GM23338 (cell line): Measurements from ENCODE around the gene LYRM2. TPM values are rescaled to one million over a fixed set of nuclear protein-coding genes. Genes with fewer than 3 reads are reported as not detected.

Experiments used
- ATAC-seq: fragments of 200-7000 bp; cut with Tn5 transposase; 3 replicates; pipeline ENCODE4 v1.9.1; 2020
- DNase-seq: peaks from one replicate; pipeline ENCODE4 v3.0.0-alpha.2; 2015; ENCODE audit warnings: low spot score
- H2AFZ ChIP-seq: fragments of 200-600 bp; sonication (generic); 2 replicates; pipeline ENCODE4 v1.8.0; 2016; ENCODE audit warnings: antibody characterized with exemption, mild to moderate bottlenecking, moderate library complexity
- H3F3A ChIP-seq: fragments of 200-600 bp; sonication (generic); replicated peaks from 2 replicates; pipeline ENCODE4 v1.8.0; 2017; ENCODE audit warnings: antibody characterized with exemption, mixed run types, low read depth
- H3K27ac ChIP-seq: fragments of 200-600 bp; sonication (generic); 2 replicates; pipeline ENCODE4 v1.6.1; 2016; ENCODE audit warnings: low read depth
- H3K27me3 ChIP-seq: fragments of 200-600 bp; sonication (generic); 2 replicates; pipeline ENCODE4 v1.8.0; 2016; ENCODE audit warnings: mild to moderate bottlenecking, mixed run types, moderate library complexity; ENCODE audit not compliant: insufficient read depth
- H3K36me3 ChIP-seq: fragments of 200-600 bp; sonication (generic); 2 replicates; pipeline ENCODE4 v1.8.0; 2016; ENCODE audit warnings: mild to moderate bottlenecking; ENCODE audit not compliant: insufficient read depth
- H3K4me1 ChIP-seq: fragments of 200-600 bp; sonication (generic); 2 replicates; pipeline ENCODE4 v1.8.0; 2016; ENCODE audit warnings: mild to moderate bottlenecking, moderate library complexity; ENCODE audit not compliant: insufficient read depth
- H3K4me2 ChIP-seq: fragments of 200-600 bp; sonication (generic); 2 replicates; pipeline ENCODE4 v1.7.1; 2017; ENCODE audit warnings: mixed run types
- H3K4me3 ChIP-seq: fragments of 200-600 bp; sonication (generic); 2 replicates; pipeline ENCODE4 v1.6.1; 2016; ENCODE audit warnings: mixed run types
- H3K79me2 ChIP-seq: fragments of 200-600 bp; sonication (generic); replicated peaks from 2 replicates; pipeline ENCODE4 v1.8.0; 2017; ENCODE audit warnings: mild to moderate bottlenecking; ENCODE audit not compliant: insufficient read depth
- H3K9me2 ChIP-seq: fragments of 200-600 bp; sonication (generic); 2 replicates; pipeline ENCODE4 v1.8.0; 2017; ENCODE audit not compliant: insufficient read depth
- H4K20me1 ChIP-seq: fragments of 200-600 bp; sonication (generic); replicated peaks from 2 replicates; pipeline ENCODE4 v1.8.0; 2017; ENCODE audit warnings: mild to moderate bottlenecking; ENCODE audit not compliant: insufficient read depth
- H3K27ac Mint-ChIP-seq: 2 replicates; pipeline ENCODE4 v1.8.0; 2020; ENCODE audit warnings: inconsistent platforms, mild to moderate bottlenecking, moderate library complexity, mixed read lengths
- H3K27me3 Mint-ChIP-seq: 3 replicates; pipeline ENCODE4 v1.8.0; 2022; ENCODE audit warnings: low read depth, mild to moderate bottlenecking, moderate library complexity, mixed read lengths, inconsistent platforms; ENCODE audit not compliant: insufficient read depth, poor library complexity
- H3K36me3 Mint-ChIP-seq: 3 replicates; pipeline ENCODE4 v1.8.0; 2021; ENCODE audit warnings: low read depth, mild to moderate bottlenecking, inconsistent platforms, moderate library complexity, mixed read lengths
- H3K4me1 Mint-ChIP-seq: 3 replicates; pipeline ENCODE4 v1.8.0; 2020; ENCODE audit warnings: mild to moderate bottlenecking, inconsistent platforms, mixed read lengths
- H3K4me3 Mint-ChIP-seq: 3 replicates; pipeline ENCODE4 v1.8.0; 2021; ENCODE audit warnings: moderate library complexity, mild to moderate bottlenecking, inconsistent platforms, mixed read lengths
- H3K9me3 Mint-ChIP-seq: 3 replicates; pipeline ENCODE4 v1.8.0; 2020; ENCODE audit warnings: moderate library complexity, mild to moderate bottlenecking, inconsistent platforms, mixed read lengths
- CREB1 ChIP-seq: fragments of 250-450 bp; sonication (Bioruptor Pico); IDR thresholded peaks from 2 replicates; pipeline ENCODE4 v1.5.0; 2020; ENCODE audit warnings: low read depth, mild to moderate bottlenecking, moderate library complexity
- CTCF ChIP-seq, 2 experiments: fragments of 200-600 bp in 1 of 2; sonication (generic) in 1 of 2; conservative IDR thresholded peaks; 2 replicates each; pipeline versions ENCODE4 v1.5.1 to v1.6.1; 2016 to 2017; ENCODE audit warnings: antibody characterized with exemption in 2 of 2, low read depth in 2 of 2, mild to moderate bottlenecking in 2 of 2, moderate library complexity in 1 of 2
- ETS1 ChIP-seq: IDR thresholded peaks from 2 replicates; pipeline ENCODE4 v1.6.1; 2016; ENCODE audit warnings: antibody characterized with exemption
- EZH2 ChIP-seq: fragments of 200-600 bp; sonication (generic); IDR thresholded peaks from one replicate; pipeline ENCODE4 v1.8.0; 2017; ENCODE audit warnings: antibody characterized with exemption, mild to moderate bottlenecking, low read depth; ENCODE audit not compliant: unreplicated experiment
- EZH2phosphoT487 ChIP-seq: fragments of 200-600 bp; sonication (generic); IDR thresholded peaks from one replicate; pipeline ENCODE4 v1.8.1; 2018; ENCODE audit warnings: antibody characterized with exemption; ENCODE audit not compliant: unreplicated experiment
- JUNB ChIP-seq: IDR thresholded peaks from one replicate; pipeline ENCODE4 v1.6.1; 2016; ENCODE audit warnings: antibody characterized with exemption; ENCODE audit not compliant: unreplicated experiment
- NANOG ChIP-seq: IDR thresholded peaks from 2 replicates; pipeline ENCODE4 v1.6.1; 2016; ENCODE audit warnings: antibody characterized with exemption, borderline replicate concordance
- POLR2AphosphoS5 ChIP-seq: IDR thresholded peaks from 2 replicates; pipeline ENCODE4 v1.6.1; 2016; ENCODE audit warnings: antibody characterized with exemption, low read depth
- REST ChIP-seq: IDR thresholded peaks from one replicate; pipeline ENCODE4 v1.6.1; 2018; ENCODE audit warnings: antibody characterized with exemption; ENCODE audit not compliant: unreplicated experiment
- STAT1 ChIP-seq: IDR thresholded peaks from one replicate; pipeline ENCODE4 v1.6.1; 2016; ENCODE audit warnings: antibody characterized with exemption; ENCODE audit not compliant: unreplicated experiment
- ZNF114 ChIP-seq: fragments of 250-450 bp; sonication (Bioruptor Pico); IDR thresholded peaks from 2 replicates; pipeline ENCODE4 v1.5.0; 2020; ENCODE audit warnings: mild to moderate bottlenecking, moderate library complexity
- ZNF331 ChIP-seq: fragments of 250-450 bp; sonication (Bioruptor Pico); IDR thresholded peaks from 2 replicates; pipeline ENCODE4 v1.5.0; 2020; ENCODE audit warnings: low read depth, mild to moderate bottlenecking, moderate library complexity
- ZNF462 ChIP-seq: fragments of 250-450 bp; sonication (Bioruptor Pico); IDR thresholded peaks from 2 replicates; pipeline ENCODE4 v1.5.0; 2020; ENCODE audit warnings: mild to moderate bottlenecking, moderate library complexity
- polyA plus RNA-seq: library from polyadenylated mRNA; unstranded; fragments of >200 nt; fragmentation: Nextera tagmentation; extraction: Ambion mirVana; gene quantifications from 2 replicates; pipeline ENCODE4 v1.2.1, GENCODE V29; 2016
- total RNA-seq: library from RNA; depleted of rRNA; stranded (reverse); fragments of >200 nt; shearing (Covaris generic); gene quantifications from 2 replicates; pipeline ENCODE4 v1.2.3, GENCODE V29; 2014

LYRM2 gene
- total and polyA plus RNA-seq, 2 experiments from 2014 or later, result 20.3 to 67.3 TPM

GRCh38 chr6:89527634-89528033 is 110.9 kb downstream of the LYRM2 start:
- no peaks in the 10 kb centered on the region for H4K20me1 ChIP-seq
- no peak overlapping the region for H3K4me3 Mint-ChIP-seq
- H2AFZ ChIP-seq, result no peak overlapping the region
- H3K36me3 ChIP-seq, result no peaks in the 10 kb centered on the region
- ATAC-seq (no peak), DNase-seq (no peak)
- no peak overlapping the region for H3K4me3 ChIP-seq
- H3K9me3 Mint-ChIP-seq, result no peaks in the 10 kb centered on the region
- no peaks in the 10 kb centered on the region for H3K79me2 ChIP-seq
- no peaks in the 10 kb centered on the region for H3K36me3 Mint-ChIP-seq
- no peak for TF ChIP-seq JUNB
- TF ChIP-seq EZH2phosphoT487, result no peak
- TF ChIP-seq EZH2, result no peak
- no peak for TF ChIP-seq CTCF (conservative IDR thresholded peaks at IDR 0.05; ENCODE audit: low read depth in 2 of 2)
- TF ChIP-seq POLR2AphosphoS5, result no peak
- TF ChIP-seq STAT1, result no peak
- TF ChIP-seq REST, result no peak
- no peak for TF ChIP-seq NANOG
- TF ChIP-seq ZNF114 (CRISPR knock-in tag), result no peak
- no peak for TF ChIP-seq ETS1
- TF ChIP-seq ZNF462 (CRISPR knock-in tag), result no peak
- no peak for TF ChIP-seq ZNF331 (CRISPR knock-in tag)
- TF ChIP-seq CREB1 (CRISPR knock-in tag), result no peak
- H3K9me2 ChIP-seq, result no peaks in the 10 kb centered on the region; the same call in 1 of the 2 replicates
- no peaks in the 10 kb centered on the region for H3F3A ChIP-seq
- H3K27ac Mint-ChIP-seq, result no peak overlapping the region
- no peak overlapping the region for H3K27ac ChIP-seq
- no peaks in the 10 kb centered on the region for H3K4me1 ChIP-seq
- no peaks in the 10 kb centered on the region for H3K4me1 Mint-ChIP-seq
- H3K27me3 Mint-ChIP-seq, result no peaks in the 10 kb centered on the region
- H3K27me3 ChIP-seq, result no peaks in the 10 kb centered on the region
- no peak overlapping the region for H3K4me2 ChIP-seq
